IPS DF 19.7 (cell line): ENCODE results near the gene LSAMP.
A peak's percentile ranks its signal among the peaks of the same experiment; 100 is the strongest.

Source experiments
- DNase-seq: peaks from one replicate; pipeline ENCODE4 v3.0.0-alpha.2; 2013; ENCODE audit warnings: low read depth, low spot score

The LSAMP gene

DNA sequence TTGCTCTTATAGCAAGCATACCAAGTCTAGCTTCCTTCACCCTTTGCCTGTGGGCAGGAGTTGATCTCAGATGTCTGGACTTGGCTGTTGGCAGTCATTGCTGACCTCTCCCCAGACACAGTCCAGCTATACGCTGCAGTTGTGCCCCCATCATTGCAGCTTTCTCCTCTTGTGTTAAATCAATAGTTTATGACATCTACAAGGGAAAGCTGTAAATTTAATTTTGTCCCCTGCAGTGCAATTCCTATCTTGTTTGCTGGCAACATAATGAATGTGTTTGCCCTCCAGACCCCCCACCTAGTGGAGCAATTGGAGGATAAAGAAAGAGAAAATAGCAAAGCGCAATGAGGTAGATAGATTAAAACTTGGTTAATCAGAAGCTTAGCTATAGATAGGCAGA is 280.2 kb downstream of the LSAMP start:
- no peak for DNase-seq

DNA sequence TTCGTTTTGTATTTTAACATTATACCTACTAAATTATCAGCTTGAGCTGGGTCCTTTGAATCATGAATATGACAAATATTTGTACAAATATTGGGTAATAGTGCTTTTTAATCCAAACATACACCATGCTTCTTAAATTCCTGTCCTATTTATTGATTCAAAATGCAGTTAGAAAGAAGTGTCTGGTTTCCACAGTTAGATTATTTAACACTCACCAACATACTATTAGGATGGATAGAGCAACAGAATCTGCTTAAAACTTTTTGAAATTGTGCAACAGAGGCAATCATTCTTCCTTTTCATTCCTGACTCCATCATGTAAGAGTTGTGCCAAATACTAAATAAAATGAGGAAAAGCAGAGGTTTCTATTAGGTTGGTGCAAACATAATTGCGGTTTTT is 281.2 kb downstream of the LSAMP start:
- DNase-seq = no peak

DNA sequence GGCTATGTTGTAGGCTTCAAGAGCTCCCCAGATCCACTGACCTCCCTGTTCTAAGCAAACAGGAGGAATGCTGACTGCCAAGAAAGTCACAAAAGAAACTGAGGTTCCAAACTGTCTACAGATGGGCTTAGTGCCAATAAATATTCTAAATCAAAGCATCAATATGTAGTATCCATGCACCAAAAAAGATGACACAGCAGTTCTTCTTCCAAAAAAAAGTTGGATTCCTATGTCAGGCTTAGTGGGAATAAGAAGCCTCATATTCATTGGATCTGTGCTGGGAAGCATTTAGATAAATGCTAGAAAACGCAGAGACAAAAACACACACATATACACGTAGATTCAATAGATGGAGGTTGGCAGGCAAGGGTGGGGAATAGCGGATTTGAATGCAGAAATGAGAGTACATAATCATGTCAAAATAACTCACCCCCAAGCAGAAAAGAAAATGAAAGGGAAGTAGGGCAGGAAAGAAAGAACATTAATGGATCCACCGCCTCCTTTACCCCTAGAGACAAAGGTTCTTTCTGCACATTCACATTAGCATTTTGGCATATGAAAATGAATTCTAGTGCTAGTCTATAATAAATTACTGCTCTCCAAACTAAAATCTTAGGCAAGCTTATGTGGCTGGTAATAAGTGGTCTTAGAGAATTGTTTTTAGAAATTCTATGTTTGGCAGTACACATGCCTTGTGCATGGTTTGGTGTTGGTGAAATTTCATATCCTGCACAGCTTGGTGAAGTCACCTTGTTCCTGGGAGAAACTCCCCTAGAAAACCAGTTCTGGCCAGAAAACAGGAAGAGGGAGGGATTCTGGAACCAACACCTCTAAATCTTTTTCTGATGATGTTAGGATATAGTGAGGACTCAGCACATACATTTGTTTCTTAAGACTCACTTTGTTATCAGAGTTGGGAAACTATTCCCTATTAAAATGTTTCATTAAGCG is 283.4 kb downstream of the LSAMP start:
- no peak for DNase-seq

DNA sequence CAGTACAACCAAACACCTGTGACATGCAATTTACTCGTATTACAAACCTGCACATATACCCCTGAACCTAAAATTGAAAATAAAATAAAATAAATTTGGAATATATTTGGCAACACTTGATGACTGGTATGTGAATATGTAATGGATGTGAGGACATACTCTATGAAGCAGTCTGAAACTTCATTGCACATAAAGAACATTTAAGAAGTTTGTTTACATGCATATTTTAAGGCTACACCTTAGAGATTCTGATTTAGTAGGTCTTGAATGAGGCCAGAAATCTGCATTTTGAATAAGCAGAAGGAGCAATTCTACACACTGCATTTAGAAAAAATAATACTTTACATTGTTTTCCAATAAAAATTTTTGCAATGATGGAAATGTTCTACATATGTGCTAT is 284.7 kb downstream of the LSAMP start:
- no peak for DNase-seq

DNA sequence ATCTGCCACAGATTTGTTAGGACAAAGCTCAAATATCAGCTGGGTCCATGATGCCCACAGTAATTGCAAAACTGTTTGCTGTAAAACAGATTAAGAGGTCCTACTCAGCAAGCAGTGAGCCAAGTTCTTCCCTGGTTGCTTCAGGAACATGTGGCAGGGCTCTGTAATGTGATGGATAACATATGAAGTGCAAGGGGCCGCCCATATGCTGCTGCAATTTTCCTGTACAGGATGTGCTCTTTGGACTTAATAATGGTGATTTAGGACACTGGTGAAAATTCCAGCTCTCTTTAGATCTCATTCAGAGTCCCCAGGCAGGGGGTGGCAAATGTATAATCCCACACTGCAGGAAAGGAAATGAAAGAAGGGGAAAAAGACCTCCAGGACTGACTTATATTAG is 289.4 kb downstream of the LSAMP start:
- no peak for DNase-seq

DNA sequence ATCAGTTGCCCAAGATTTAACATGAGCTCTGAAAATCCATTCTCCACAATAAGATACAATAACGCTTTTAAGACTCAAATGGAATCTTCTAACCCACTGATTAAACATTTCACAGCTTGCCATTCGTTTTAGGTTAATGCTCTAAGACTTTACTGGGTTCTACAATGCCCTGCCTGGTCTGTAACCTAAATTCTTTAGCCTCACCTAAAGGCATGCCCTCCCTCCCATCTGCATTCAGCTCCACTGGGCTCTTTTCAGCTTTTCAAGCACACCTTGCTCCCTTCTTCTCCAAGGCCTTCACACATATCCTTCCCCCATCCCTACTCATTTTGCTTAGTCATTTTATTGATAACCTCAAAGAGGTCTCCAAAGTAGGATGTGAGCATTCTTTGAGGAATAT is 290.9 kb downstream of the LSAMP start:
- peak; percentile 20 for DNase-seq

DNA sequence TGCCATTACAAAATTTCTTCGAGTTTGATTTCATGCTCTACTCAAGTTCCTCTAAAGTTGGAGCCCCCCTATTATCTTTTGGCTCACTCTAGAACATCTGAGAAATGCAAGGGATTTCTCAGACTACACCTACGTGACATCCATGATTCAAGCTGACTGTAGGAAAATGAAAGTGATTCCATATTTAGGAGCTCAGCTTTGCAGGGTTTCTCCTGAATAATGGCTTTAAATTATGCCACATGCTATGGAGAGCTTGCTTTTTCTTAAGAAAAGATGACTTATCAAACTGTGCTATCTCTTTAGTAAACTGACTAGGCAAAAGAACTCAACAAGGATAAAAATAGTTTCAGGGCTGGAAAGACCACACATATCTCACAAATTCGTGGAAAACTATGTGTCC is 292.1 kb downstream of the LSAMP start:
- DNase-seq = no peak

DNA sequence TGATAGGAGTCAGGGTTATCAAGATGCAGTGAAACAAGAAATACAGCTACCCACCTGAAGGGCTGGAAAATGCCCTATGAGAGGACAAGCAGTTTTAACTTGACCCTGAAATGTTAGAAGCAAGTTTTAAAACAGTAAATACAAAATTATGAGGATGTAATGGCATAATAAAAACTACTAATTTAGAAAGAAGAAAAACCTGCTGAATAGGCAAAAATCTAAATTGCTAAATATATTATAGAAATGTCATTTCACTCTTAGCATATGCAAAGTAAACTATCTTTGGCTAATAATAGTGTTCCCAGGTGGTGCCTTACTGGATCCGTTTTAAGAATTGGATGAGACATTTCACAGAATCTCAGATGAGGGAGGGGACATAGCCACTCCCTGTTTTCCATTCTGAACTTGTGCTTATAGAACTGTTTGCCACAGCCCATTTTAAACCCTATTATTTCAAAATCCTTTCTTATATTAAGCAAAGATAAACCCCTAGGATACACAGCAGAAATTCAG is 294.6 kb downstream of the LSAMP start:
- DNase-seq = no peak

DNA sequence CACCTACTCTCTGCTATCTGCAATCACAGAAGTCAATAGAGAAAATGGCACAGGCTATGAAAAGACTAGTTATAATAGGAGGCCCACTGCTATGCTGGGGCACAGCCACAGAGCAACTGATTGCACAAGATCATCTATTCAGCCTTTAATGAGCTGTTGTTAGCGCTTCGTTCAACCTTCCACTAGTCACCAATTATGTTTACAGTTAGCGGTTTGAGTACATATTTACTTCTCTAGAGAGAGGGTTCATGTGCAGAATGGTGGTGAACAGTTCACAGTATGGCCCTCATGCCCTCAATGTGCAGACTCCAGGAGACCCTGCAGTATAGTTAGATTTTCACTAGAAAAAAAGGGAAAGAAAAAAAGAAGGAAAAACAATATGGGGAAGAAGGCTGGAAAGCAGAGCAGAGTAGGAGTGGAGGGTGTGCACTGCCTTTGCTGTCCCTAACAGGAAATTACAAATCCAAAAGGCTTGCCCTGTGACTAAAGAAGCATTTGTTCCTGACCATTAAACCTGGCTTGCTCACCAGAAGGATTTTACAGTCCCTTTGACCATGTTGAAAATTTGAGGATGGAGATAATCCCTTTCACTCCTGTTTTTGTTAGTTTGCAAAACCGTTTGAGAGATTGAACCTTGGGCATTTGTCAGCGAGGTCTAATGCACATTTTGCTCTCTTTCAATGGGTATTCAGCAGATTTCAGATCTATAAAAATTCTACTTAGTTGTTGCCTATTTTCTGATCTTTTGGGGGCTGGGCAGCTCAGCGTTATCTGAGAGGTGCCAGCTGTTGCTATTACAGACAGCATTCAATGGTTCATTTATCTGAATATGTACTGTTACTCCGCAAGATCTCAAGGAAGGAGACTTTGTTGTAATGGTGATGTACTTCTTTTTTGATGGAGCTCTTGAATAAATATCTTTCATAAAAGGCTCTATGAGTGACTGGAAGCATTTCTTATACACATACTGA is 296.1 kb downstream of the LSAMP start:
- DNase-seq = no peak

DNA sequence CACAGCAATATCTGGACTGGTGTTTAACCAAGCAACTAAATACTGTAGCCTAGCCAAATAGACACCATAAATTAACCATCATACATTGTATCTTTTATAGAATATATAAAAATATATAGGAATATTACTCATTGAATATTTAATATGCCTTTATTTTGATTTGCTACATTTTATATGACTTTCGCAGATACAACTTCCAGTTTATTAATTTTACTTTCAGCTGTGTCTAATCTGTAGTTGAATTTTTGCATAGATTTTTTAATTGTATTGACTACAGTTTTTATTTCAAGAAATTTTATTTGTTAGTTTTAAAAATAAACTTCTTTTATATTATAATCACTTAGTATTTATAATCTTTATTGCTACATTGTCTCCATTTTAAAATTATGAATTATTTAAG is 299.7 kb downstream of the LSAMP start:
- DNase-seq = no peak

DNA sequence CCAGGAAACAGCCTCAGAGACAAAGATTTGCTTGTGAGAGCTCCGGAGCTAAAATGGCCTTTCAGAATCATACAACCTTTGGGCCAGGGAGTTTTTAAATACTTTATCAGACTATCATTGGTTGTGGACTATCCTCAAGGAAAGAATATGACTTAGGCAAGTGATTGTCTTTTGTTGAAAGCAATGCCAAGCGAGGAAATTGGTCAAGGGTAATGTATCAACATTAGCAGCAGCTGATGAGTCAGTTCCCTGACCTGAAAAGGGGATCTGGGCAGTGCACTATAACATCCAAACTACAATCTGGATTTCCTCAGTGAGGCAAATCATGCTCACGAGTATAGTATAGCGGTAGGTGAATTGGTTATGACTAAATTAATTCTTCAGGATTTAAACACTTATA is 303.6 kb downstream of the LSAMP start:
- no peak for DNase-seq

DNA sequence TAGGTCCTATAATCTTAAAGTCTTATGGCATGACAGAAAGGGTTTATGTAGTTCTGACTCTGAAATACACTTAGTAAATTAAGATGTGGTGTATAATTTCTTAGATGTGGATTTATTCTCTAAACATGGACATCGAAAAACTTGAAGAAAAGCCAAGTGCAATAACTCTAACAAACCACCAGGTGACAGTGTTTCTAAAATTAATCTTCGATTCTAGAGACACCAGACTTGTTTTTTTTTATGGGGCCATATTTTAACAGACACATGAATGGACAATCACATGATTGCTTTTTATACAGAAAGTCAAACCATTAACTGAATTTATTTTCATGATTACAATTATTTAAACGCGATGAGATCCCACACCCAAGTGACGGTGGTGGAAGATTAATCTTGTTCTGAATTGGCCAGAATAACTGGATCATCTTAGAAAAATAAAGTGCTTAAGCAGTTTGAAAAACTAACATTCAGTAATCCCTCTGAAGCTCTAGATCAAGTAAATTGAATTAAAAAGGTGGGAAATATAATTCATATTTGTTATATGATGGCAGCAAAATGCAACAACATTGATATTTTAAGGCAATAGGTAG is 305.1 kb downstream of the LSAMP start:
- no peak for DNase-seq

DNA sequence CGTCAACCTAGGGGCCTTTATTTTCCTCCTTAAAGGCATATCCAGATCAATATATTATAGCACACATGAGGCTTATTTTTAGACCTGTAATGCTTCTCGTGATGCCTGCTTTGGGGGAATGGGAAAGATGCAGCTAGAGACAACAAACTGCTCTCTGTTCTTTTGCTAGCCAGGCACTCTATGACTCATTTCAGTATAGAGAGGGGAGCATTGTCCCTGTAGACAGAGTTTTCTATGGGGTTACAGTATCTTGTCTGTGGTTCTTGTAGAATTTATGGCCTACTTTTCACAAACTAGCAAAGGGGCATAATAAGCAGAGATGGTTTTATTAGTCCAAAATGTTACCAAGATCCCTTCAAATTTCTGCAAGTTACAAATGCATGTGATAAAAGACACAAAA is 305.6 kb downstream of the LSAMP start:
- no peak for DNase-seq

DNA sequence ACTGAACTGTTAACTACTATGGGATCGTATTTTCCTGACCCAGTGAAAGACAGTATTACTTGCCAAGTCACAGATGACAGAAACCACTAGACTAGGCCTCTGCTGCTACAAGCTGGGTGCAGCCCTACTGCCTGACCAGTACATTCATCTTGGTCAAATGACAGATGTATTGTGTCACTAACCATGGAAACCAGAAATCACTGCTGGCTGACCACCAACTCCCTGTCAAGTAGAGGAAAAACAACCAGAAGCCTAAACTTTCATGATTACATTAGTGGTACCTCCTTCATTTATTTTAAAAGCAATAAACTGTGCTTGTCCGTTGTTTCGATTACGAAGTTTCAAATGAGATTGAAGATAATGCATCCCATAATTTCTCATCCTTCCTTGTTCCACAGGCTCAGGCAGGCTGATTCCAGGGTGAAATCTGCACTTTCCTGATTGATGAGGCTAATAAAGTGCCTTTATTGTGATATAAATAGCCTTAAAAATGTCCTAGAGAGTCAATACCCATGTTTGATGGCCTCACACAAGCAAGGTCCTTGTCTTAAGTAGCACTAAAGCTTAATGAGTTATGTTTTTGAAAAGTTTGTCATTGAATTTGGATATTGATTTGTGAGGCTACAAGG is 309.7 kb downstream of the LSAMP start:
- no peak for DNase-seq

DNA sequence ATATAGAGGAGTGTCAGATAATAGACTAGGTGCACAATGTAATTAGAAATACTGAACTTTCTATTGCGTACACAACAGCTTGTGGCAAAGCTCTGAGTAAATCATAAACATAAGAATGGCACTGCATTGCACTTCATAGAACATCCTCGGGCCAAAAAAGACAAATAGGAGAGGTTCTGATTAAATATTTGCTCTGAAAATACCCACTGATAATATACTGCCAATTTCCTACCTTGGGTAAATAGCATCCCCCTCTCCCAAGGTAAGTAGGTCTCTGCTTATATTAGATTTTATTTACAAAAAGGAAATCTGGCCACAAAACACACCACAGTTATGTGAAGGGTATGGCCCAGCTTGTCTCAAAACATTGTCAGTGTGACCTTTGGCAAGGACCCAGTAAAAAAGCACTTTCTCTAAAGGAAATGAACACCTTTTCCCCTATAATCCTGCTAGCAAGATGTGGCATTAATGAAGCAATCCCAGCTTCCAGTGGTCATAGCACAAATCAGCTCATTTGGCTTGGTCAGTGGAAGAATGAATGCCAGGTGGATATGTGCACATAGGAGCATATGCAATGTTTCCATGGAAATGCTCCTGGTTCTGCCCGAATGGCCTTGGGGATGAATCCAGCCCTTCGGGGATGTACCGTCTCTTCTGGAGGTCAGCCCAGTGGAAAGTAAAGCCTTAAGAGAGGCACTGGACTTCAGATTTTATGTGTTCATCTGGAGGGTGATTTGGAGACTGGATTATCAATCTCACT is 315.9 kb downstream of the LSAMP start:
- DNase-seq = no peak

DNA sequence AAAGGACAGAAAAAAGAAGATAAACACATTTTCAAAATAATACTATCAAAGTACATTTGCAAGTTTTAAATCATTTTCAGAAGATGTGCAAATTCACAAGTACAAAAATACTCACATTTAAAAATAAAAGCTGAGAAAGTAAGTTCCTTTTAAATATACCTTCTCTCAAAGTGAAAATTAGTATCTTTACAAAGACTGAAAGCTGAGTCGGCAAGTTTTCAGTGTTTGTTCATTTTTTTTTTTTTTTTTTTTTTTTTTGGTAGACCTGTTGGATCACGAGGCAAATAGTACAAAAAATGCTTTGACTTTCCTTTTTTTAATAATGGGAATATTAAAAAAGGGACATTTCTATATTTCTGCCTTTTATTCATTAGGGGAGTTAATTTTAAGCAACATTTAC is 317.8 kb downstream of the LSAMP start:
- DNase-seq = no peak

DNA sequence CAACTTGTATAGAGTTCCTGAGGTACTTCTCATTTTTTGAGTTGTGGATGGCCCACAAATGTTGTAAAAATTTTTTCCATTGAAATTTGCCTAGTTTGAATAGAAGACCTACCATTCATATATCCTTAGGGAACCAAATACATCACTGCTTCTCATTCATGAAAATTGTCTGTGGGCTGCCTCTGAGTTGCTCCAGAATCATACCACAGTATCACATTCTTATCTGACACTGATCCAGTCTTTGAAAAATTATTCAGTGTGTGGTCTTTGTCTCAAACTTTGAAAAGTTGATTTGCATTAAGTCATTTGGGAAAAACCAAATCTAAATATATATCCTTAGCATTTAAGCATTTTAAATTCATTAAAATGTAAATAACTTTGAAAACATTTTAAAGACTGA is 321.1 kb downstream of the LSAMP start:
- no peak for DNase-seq

DNA sequence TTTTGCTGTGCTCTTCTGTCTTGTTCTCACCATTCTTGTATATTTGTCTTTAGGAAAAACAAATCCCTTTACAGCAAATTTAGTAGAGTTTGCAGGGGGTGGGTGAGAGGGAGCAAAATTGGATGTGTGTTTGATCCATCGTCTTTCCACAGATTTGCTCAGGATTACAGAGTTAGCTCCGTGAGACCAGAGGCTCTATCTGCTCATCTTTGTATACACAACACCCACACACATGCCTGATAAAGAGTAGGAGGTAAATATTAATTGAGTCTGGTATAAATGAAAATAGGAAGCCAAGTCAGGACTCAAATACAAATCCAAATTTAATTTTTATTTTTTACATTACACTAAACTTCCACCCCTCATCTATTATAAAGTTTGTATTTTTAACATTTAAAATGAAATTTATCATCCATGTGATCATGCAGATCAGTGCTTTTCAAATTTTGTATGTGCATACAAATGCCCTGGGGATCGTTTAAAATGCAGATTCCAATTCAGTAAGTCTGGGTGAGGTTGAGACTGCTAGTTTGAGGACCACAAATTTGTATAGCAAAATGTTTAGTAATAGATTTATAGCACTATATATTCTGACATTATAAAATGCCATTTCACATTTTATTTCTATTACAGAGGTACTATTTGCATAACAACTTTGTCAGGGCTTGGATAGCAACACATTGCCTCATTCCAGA is 326.7 kb downstream of the LSAMP start:
- no peak for DNase-seq

DNA sequence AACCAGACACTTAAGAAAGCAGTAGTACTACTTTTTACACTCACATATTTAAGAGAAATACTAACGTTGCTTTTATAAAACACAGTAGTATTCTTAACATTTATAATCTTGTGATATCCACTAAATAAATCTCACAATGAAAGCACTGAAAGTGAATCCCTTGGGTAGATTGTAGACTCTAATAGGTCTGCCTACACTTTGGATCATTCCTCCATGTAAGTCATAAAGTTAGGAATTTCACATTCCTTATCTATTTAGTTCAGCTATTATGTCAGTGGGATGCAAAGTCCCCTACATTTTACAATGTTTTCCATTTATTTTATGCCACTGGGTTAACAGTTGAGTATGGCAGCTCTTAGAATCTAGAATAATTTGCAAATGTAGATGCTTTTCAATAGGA is 330.7 kb downstream of the LSAMP start:
- DNase-seq = no peak

DNA sequence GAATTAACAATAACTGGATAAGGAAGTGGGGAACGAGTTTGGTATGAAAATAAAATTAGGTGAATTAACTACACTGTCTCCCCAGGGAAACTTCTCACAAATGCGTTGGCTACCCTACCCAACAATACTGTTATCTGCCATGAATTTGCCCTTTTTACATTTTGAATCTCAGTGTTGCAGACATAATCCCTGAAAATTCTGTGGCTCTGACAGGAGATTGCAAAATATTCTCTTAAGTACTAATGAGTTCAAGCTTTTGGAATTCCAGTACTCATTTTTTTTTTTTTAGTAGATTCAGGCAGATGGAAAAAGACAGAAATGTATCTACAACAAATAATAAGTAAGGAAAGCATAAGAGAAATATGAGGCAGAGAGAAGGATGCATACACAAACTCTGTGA is 332.6 kb downstream of the LSAMP start:
- DNase-seq = no peak
